RWPE2 (cell line): ENCODE measurements around the gene HUS1.

ENCODE experiments used
- ATAC-seq: fragments of 200-7000 bp; cut with Tn5 transposase; 3 replicates; pipeline ENCODE4 v1.9.1; 2021; ENCODE audit warnings: low read depth
- DNase-seq: peaks from one replicate; pipeline ENCODE4 v3.0.0-alpha.2; 2020; ENCODE audit warnings: low spot score
- H3K27ac ChIP-seq: fragments of 450-650 bp; 2 replicates; pipeline ENCODE4 v1.5.1; 2017; ENCODE audit warnings: mild to moderate bottlenecking; ENCODE audit not compliant: poor library complexity, severe bottlenecking
- H3K27me3 ChIP-seq: fragments of 250-450 bp; sonication (Bioruptor Pico); 2 replicates; pipeline ENCODE4 v1.5.1; 2021; ENCODE audit warnings: mild to moderate bottlenecking, moderate library complexity; ENCODE audit not compliant: insufficient read depth, poor library complexity, severe bottlenecking
- H3K36me3 ChIP-seq: fragments of 250-450 bp; sonication (Bioruptor Pico); 2 replicates; pipeline ENCODE4 v1.5.1; 2020; ENCODE audit warnings: low read depth, mild to moderate bottlenecking, moderate library complexity
- H3K4me1 ChIP-seq: fragments of 250-450 bp; sonication (Bioruptor Pico); 2 replicates; pipeline ENCODE4 v1.5.1; 2021; ENCODE audit warnings: mild to moderate bottlenecking, moderate library complexity; ENCODE audit not compliant: insufficient read depth, poor library complexity, severe bottlenecking
- H3K4me3 ChIP-seq: fragments of 250-450 bp; sonication (Bioruptor Pico); 2 replicates; pipeline ENCODE4 v1.5.1; 2021; ENCODE audit warnings: mild to moderate bottlenecking, moderate library complexity; ENCODE audit not compliant: severe bottlenecking
- H3K9me3 ChIP-seq: fragments of 250-450 bp; sonication (Bioruptor Pico); 2 replicates; pipeline ENCODE4 v1.5.1; 2021; ENCODE audit warnings: mild to moderate bottlenecking, moderate library complexity; ENCODE audit not compliant: severe bottlenecking
- TF ChIP-seq, protein P1 (sequence below): fragments of 450-650 bp; IDR thresholded peaks from one replicate; pipeline ENCODE4 v1.5.1; 2017; ENCODE audit warnings: mild to moderate bottlenecking, moderate library complexity; ENCODE audit not compliant: poor library complexity, severe bottlenecking

The HUS1 gene

DNA sequence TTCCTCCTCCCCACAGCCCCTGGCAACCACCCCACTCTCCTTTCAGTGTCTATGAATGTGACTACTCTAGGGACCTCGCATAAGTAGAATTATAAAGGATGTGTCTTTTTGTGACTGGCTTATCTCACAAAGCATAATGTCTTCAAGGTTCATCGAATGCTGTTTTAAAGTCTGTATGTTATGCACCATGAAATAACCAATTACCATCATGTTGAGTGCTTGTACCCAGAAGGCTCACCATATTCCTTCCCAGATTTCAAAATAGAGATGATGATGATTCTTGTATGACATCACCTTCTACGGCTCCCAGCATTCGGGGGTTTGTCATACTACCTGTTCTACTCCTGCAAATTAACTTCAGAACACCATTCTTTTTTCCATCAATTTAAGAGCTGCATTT, 43.1 kb downstream of the HUS1 start:
- DNase-seq (no peak), ATAC-seq (no peak)
- no peak overlapping the region for H3K4me3 ChIP-seq
- H3K9me3 ChIP-seq = no peaks in the 10 kb centered on the region
- no peaks in the 10 kb centered on the region for H3K36me3 ChIP-seq
- TF ChIP-seq, protein P1, sequence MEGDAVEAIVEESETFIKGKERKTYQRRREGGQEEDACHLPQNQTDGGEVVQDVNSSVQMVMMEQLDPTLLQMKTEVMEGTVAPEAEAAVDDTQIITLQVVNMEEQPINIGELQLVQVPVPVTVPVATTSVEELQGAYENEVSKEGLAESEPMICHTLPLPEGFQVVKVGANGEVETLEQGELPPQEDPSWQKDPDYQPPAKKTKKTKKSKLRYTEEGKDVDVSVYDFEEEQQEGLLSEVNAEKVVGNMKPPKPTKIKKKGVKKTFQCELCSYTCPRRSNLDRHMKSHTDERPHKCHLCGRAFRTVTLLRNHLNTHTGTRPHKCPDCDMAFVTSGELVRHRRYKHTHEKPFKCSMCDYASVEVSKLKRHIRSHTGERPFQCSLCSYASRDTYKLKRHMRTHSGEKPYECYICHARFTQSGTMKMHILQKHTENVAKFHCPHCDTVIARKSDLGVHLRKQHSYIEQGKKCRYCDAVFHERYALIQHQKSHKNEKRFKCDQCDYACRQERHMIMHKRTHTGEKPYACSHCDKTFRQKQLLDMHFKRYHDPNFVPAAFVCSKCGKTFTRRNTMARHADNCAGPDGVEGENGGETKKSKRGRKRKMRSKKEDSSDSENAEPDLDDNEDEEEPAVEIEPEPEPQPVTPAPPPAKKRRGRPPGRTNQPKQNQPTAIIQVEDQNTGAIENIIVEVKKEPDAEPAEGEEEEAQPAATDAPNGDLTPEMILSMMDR = no peak
- no peak overlapping the region for H3K27ac ChIP-seq
- no peaks in the 10 kb centered on the region for H3K27me3 ChIP-seq
- H3K4me1 ChIP-seq = peaks cover 5% of the 10 kb centered on the region

DNA sequence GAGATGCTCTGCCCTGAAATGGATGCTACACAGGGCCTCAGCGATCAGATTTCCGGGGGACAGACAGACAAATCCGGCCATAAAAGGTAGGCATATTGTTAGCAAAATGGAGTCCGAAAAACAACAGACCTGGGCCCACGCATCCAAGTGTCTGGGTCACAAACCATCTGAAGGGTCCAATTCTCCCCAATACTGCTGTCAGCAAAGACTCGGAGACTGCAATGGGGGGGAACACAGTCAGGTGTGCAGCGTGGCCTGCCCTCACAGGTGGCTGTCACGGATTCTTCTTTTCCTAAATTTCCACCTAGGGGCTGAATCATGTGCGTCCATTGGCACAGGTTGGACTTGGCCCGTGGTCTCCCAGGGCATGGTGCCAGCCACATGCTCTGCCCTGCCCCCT, 44.1 kb downstream of the HUS1 start:
- DNase-seq (no peak), ATAC-seq (no peak)
- no peak overlapping the region for H3K27ac ChIP-seq
- no peaks in the 10 kb centered on the region for H3K36me3 ChIP-seq
- H3K4me3 ChIP-seq = no peak overlapping the region
- no peaks in the 10 kb centered on the region for H3K27me3 ChIP-seq
- H3K9me3 ChIP-seq = no peaks in the 10 kb centered on the region
- H3K4me1 ChIP-seq = no peaks in the 10 kb centered on the region
- TF ChIP-seq, protein P1 = no peak

DNA sequence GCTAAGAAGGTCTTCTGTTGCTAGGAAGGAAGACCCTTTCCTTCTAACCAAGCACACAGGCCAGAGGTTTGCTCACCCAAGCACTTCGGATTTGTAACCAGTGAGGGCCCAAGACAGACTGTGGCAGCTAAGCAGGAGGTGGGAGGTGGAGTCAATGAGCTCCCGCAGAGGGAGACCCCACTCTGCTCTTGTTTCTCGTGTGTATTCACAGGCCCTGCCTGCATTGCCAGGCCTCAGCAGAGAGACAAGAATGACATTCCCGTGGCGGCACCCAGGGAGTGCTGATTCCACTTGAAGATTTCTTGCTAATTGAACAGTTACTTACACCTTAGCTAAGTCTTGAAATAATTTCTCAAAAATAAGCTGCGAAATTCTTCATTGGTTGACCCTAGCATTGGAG, 44.6 kb downstream of the HUS1 start:
- no peaks in the 10 kb centered on the region for H3K9me3 ChIP-seq
- TF ChIP-seq, protein P1 = no peak
- no peaks in the 10 kb centered on the region for H3K27me3 ChIP-seq
- no peak overlapping the region for H3K4me3 ChIP-seq
- H3K4me1 ChIP-seq = no peaks in the 10 kb centered on the region
- ATAC-seq (no peak), DNase-seq (no peak)
- no peak overlapping the region for H3K27ac ChIP-seq
- H3K36me3 ChIP-seq = no peaks in the 10 kb centered on the region

DNA sequence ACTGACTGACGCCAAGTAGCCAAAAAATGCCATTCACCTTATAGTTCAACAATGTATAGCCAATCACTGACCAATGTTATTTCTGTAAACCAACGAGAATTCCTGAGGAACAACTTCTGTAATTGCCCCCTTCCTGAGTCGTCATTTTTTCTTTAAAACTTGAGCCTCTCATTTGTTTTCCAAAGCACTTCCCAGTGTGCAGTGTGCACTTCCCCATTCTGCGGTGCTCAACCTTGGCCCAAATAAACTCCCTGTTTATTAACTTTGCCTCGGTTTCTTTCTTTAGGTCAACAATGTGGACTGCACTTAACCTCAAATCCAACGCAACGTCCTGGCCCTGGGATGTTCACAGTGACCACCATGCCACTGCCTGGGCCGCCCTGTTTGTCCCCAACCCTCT, 46.2 kb downstream of the HUS1 start:
- no peaks in the 10 kb centered on the region for H3K27me3 ChIP-seq
- ATAC-seq (no peak), DNase-seq (no peak)
- H3K36me3 ChIP-seq = no peaks in the 10 kb centered on the region
- TF ChIP-seq, protein P1 = no peak
- no peaks in the 10 kb centered on the region for H3K9me3 ChIP-seq
- no peak overlapping the region for H3K4me3 ChIP-seq
- H3K27ac ChIP-seq = no peak overlapping the region
- no peaks in the 10 kb centered on the region for H3K4me1 ChIP-seq

DNA sequence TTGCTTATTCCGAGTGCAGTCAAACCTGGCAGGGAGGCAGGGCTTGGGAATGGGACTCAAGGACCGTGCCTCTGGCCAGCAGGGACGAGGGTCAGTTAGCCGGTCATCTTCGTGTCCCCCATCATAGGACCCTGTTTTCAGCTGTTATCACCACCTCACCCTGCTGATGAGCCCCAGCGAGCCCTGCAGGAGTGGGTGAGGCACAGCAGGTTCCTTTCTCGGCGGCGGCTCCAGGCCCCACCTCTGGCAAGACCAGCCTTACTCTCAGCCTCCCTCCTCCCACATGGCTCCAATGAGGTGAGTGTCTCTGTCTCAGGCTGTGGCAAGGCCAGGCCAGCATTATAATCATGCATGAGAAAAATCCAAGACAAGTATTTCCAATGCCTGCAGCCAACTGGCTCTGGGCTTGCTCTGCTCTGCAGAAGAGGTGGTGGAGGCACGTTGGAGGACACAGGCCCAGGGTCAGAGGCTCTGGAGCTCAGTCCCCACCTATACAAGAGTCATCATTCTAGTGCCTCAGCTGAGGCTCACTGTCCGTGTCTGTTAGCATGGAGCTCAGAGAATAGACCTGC, 46.9 kb downstream of the HUS1 start:
- Histone ChIP-seq H3K9me3 (no peaks in the 10 kb centered on the region), H3K36me3 (no peaks in the 10 kb centered on the region), H3K4me3 (no peak overlapping the region), H3K27me3 (no peaks in the 10 kb centered on the region), H3K4me1 (no peaks in the 10 kb centered on the region), H3K27ac (no peak overlapping the region)
- DNase-seq (no peak), ATAC-seq (no peak)
- TF ChIP-seq, protein P1 = no peak
